Stimulated activated naive CD8-positive, alpha-beta T cell treated with anti-CD3 and anti-CD28 coated beads, Interleukin-15, Interleukin-2, amounts not matched to agents 100 ng/mL and 50 ng/mL, for 24 hours (primary cell): ENCODE measurements around the gene FAM149A.

Experiments
- H3K27ac Mint-ChIP-seq: one replicate; pipeline ENCODE4 v1.8.0; 2021; ENCODE audit warnings: mild to moderate bottlenecking, mixed read lengths
- H3K27me3 Mint-ChIP-seq: one replicate; pipeline ENCODE4 v1.8.0; 2021; ENCODE audit warnings: mixed read lengths
- H3K36me3 Mint-ChIP-seq: one replicate; pipeline ENCODE4 v1.8.0; 2021; ENCODE audit warnings: low read depth, mixed read lengths
- H3K4me1 Mint-ChIP-seq: one replicate; pipeline ENCODE4 v1.8.0; 2021; ENCODE audit warnings: low read depth, mixed read lengths
- H3K4me3 Mint-ChIP-seq: one replicate; pipeline ENCODE4 v1.8.0; 2021; ENCODE audit warnings: mild to moderate bottlenecking, mixed read lengths
- H3K9me3 Mint-ChIP-seq: one replicate; pipeline ENCODE4 v1.8.0; 2021; ENCODE audit warnings: mixed read lengths

FAM149A gene

GRCh38 chr4:186132577-186133242, 28.2 kb downstream of the FAM149A start:
- no peak overlapping the region for H3K27ac Mint-ChIP-seq
- H3K27me3 Mint-ChIP-seq = peaks cover 14% of the 10 kb centered on the region
- no peaks in the 10 kb centered on the region for H3K9me3 Mint-ChIP-seq
- H3K4me1 Mint-ChIP-seq = no peaks in the 10 kb centered on the region
- no peak overlapping the region for H3K4me3 Mint-ChIP-seq
- no peaks in the 10 kb centered on the region for H3K36me3 Mint-ChIP-seq

GRCh38 chr4:186134257-186134656, 29.8 kb downstream of the FAM149A start:
- Mint-ChIP-seq H3K27ac (no peak overlapping the region), H3K4me3 (no peak overlapping the region), H3K4me1 (no peaks in the 10 kb centered on the region), H3K27me3 (peaks cover 8% of the 10 kb centered on the region), H3K9me3 (no peaks in the 10 kb centered on the region), H3K36me3 (no peaks in the 10 kb centered on the region)

GRCh38 chr4:186134861-186135260, 30.4 kb downstream of the FAM149A start:
- H3K4me3 Mint-ChIP-seq = no peak overlapping the region
- no peaks in the 10 kb centered on the region for H3K36me3 Mint-ChIP-seq
- H3K27me3 Mint-ChIP-seq = peaks cover 8% of the 10 kb centered on the region
- H3K27ac Mint-ChIP-seq = no peak overlapping the region
- no peaks in the 10 kb centered on the region for H3K9me3 Mint-ChIP-seq
- H3K4me1 Mint-ChIP-seq = no peaks in the 10 kb centered on the region

- H3K4me3 Mint-ChIP-seq = no peak overlapping the region
- H3K9me3 Mint-ChIP-seq = no peaks in the 10 kb centered on the region
- H3K36me3 Mint-ChIP-seq = no peaks in the 10 kb centered on the region
- peaks cover 11% of the 10 kb centered on the region for H3K27me3 Mint-ChIP-seq
- H3K4me1 Mint-ChIP-seq = no peaks in the 10 kb centered on the region
- no peak overlapping the region for H3K27ac Mint-ChIP-seq
These were observed 32.8 kb downstream of the FAM149A start for GRCh38 chr4:186137196-186137794.

GRCh38 chr4:186144198-186144945, 39.9 kb downstream of the FAM149A start:
- no peak overlapping the region for H3K27ac Mint-ChIP-seq
- no peaks in the 10 kb centered on the region for H3K36me3 Mint-ChIP-seq
- H3K27me3 Mint-ChIP-seq = peaks cover 56% of the 10 kb centered on the region
- H3K9me3 Mint-ChIP-seq = no peaks in the 10 kb centered on the region
- H3K4me1 Mint-ChIP-seq = peaks cover 3% of the 10 kb centered on the region
- peak overlapping the region; percentile 76 for H3K4me3 Mint-ChIP-seq

GRCh38 chr4:186144946-186145569, 40.6 kb downstream of the FAM149A start:
- H3K27me3 Mint-ChIP-seq = peaks cover 59% of the 10 kb centered on the region
- peak overlapping the region; percentile 73 for H3K4me3 Mint-ChIP-seq
- H3K27ac Mint-ChIP-seq = no peak overlapping the region
- H3K9me3 Mint-ChIP-seq = no peaks in the 10 kb centered on the region
- peaks cover 3% of the 10 kb centered on the region for H3K4me1 Mint-ChIP-seq
- H3K36me3 Mint-ChIP-seq = no peaks in the 10 kb centered on the region

- H3K36me3 Mint-ChIP-seq = no peaks in the 10 kb centered on the region
- no peaks in the 10 kb centered on the region for H3K9me3 Mint-ChIP-seq
- no peak overlapping the region for H3K4me3 Mint-ChIP-seq
- peaks cover 64% of the 10 kb centered on the region for H3K27me3 Mint-ChIP-seq
- H3K4me1 Mint-ChIP-seq = peaks cover 3% of the 10 kb centered on the region
- H3K27ac Mint-ChIP-seq = no peak overlapping the region
These were observed 42.0 kb downstream of the FAM149A start for GRCh38 chr4:186146458-186146857.

- Mint-ChIP-seq H3K36me3 (no peaks in the 10 kb centered on the region), H3K27me3 (peaks cover 59% of the 10 kb centered on the region), H3K4me3 (no peak overlapping the region)
These were observed 44.0 kb downstream of the FAM149A start for GRCh38 chr4:186148336-186148975.

GRCh38 chr4:186149872-186150271, 45.4 kb downstream of the FAM149A start:
- no peak overlapping the region for H3K27ac Mint-ChIP-seq
- peaks cover 59% of the 10 kb centered on the region for H3K27me3 Mint-ChIP-seq

More at GRCh38 chr4:186148336-186148975, 44.0 kb downstream of the FAM149A start:
- Mint-ChIP-seq H3K27ac (no peak overlapping the region), H3K9me3 (no peaks in the 10 kb centered on the region), H3K4me1 (peaks cover 3% of the 10 kb centered on the region)

GRCh38 chr4:186150926-186151325, 46.4 kb downstream of the FAM149A start:
- H3K4me3 Mint-ChIP-seq = no peak overlapping the region
- H3K27me3 Mint-ChIP-seq = peaks cover 53% of the 10 kb centered on the region
- no peaks in the 10 kb centered on the region for H3K36me3 Mint-ChIP-seq
- H3K4me1 Mint-ChIP-seq = no peaks in the 10 kb centered on the region
- no peak overlapping the region for H3K27ac Mint-ChIP-seq
- H3K9me3 Mint-ChIP-seq = no peaks in the 10 kb centered on the region

More at GRCh38 chr4:186149872-186150271, 45.4 kb downstream of the FAM149A start:
- no peak overlapping the region for H3K4me3 Mint-ChIP-seq
- no peaks in the 10 kb centered on the region for H3K4me1 Mint-ChIP-seq
- H3K9me3 Mint-ChIP-seq = no peaks in the 10 kb centered on the region
- H3K36me3 Mint-ChIP-seq = no peaks in the 10 kb centered on the region

- no peaks in the 10 kb centered on the region for H3K4me1 Mint-ChIP-seq
- H3K27me3 Mint-ChIP-seq = peaks cover 47% of the 10 kb centered on the region
- no peaks in the 10 kb centered on the region for H3K9me3 Mint-ChIP-seq
- H3K4me3 Mint-ChIP-seq = no peak overlapping the region
- no peak overlapping the region for H3K27ac Mint-ChIP-seq
- H3K36me3 Mint-ChIP-seq = no peaks in the 10 kb centered on the region
These were observed 47.0 kb downstream of the FAM149A start for GRCh38 chr4:186151499-186151898.

GRCh38 chr4:186158021-186158813, 53.7 kb downstream of the FAM149A start:
- no peak overlapping the region for H3K27ac Mint-ChIP-seq
- no peaks in the 10 kb centered on the region for H3K9me3 Mint-ChIP-seq
- no peaks in the 10 kb centered on the region for H3K36me3 Mint-ChIP-seq
- H3K4me1 Mint-ChIP-seq = peaks cover 5% of the 10 kb centered on the region
- H3K4me3 Mint-ChIP-seq = no peak overlapping the region
- H3K27me3 Mint-ChIP-seq = peaks cover 14% of the 10 kb centered on the region

GRCh38 chr4:186158966-186159365, 54.5 kb downstream of the FAM149A start:
- Mint-ChIP-seq H3K36me3 (no peaks in the 10 kb centered on the region), H3K27me3 (peaks cover 10% of the 10 kb centered on the region), H3K27ac (no peak overlapping the region), H3K9me3 (no peaks in the 10 kb centered on the region), H3K4me1 (peaks cover 5% of the 10 kb centered on the region), H3K4me3 (no peak overlapping the region)

- H3K4me1 Mint-ChIP-seq = peaks cover 5% of the 10 kb centered on the region
- no peaks in the 10 kb centered on the region for H3K36me3 Mint-ChIP-seq
- no peak overlapping the region for H3K27ac Mint-ChIP-seq
- H3K27me3 Mint-ChIP-seq = peaks cover 6% of the 10 kb centered on the region
- no peak overlapping the region for H3K4me3 Mint-ChIP-seq
- H3K9me3 Mint-ChIP-seq = no peaks in the 10 kb centered on the region
These were observed 55.1 kb downstream of the FAM149A start for GRCh38 chr4:186159613-186160012.
